Hepatocyte (in vitro differentiated cells): ENCODE results near the gene WDFY4. TPM values are rescaled to one million over a fixed set of nuclear protein-coding genes. Genes with fewer than 3 reads are reported as not detected.

Experiments used
- DNase-seq: peaks from one replicate; pipeline ENCODE4 v3.0.0-alpha.2; 2016; ENCODE audit warnings: low spot score
- H2AFZ ChIP-seq: fragments of 200-600 bp; sonication (generic); 2 replicates; pipeline ENCODE4 v1.6.0; 2016; ENCODE audit warnings: antibody characterized with exemption, mild to moderate bottlenecking
- H3K27ac ChIP-seq: fragments of 200-600 bp; sonication (generic); 2 replicates; pipeline ENCODE4 v1.5.1; 2016; ENCODE audit warnings: mild to moderate bottlenecking
- H3K27me3 ChIP-seq: fragments of 200-600 bp; sonication (generic); 2 replicates; pipeline ENCODE4 v1.6.1; 2016
- H3K36me3 ChIP-seq: fragments of 200-600 bp; sonication (generic); replicated peaks from 2 replicates; pipeline ENCODE4 v1.5.1; 2016; ENCODE audit warnings: low read depth; ENCODE audit not compliant: insufficient read depth
- H3K4me1 ChIP-seq: fragments of 200-600 bp; sonication (generic); 2 replicates; pipeline ENCODE4 v1.5.1; 2016; ENCODE audit warnings: mild to moderate bottlenecking, moderate library complexity; ENCODE audit not compliant: insufficient read depth
- H3K4me2 ChIP-seq: fragments of 200-600 bp; sonication (generic); 2 replicates; pipeline ENCODE4 v1.6.0; 2016
- H3K4me3 ChIP-seq: fragments of 200-600 bp; sonication (generic); 2 replicates; pipeline ENCODE4 v1.5.1; 2016; ENCODE audit warnings: mild to moderate bottlenecking
- H3K79me2 ChIP-seq: fragments of 200-600 bp; sonication (generic); 2 replicates; pipeline ENCODE4 v1.6.0; 2017; ENCODE audit warnings: mild to moderate bottlenecking
- H3K9me2 ChIP-seq: fragments of 200-600 bp; sonication (generic); replicated peaks from 2 replicates; pipeline ENCODE4 v1.6.0; 2017; ENCODE audit warnings: mild to moderate bottlenecking; ENCODE audit not compliant: insufficient read depth
- H3K9me3 ChIP-seq: fragments of 200-600 bp; sonication (generic); 2 replicates; pipeline ENCODE4 v1.5.1; 2016; ENCODE audit warnings: low read depth, mild to moderate bottlenecking
- H4K20me1 ChIP-seq: fragments of 200-600 bp; sonication (generic); 2 replicates; pipeline ENCODE4 v1.6.0; 2016; ENCODE audit warnings: mild to moderate bottlenecking; ENCODE audit not compliant: insufficient read depth, poor library complexity, severe bottlenecking
- EZH2 ChIP-seq: fragments of 200-600 bp; sonication (generic); IDR thresholded peaks from 2 replicates; pipeline ENCODE4 v1.6.1; 2016; ENCODE audit warnings: antibody characterized with exemption, mild to moderate bottlenecking, borderline replicate concordance
- EZH2phosphoT487 ChIP-seq: fragments of 200-600 bp; sonication (generic); IDR thresholded peaks from one replicate; pipeline ENCODE4 v1.6.1; 2018; ENCODE audit warnings: antibody characterized with exemption, mild to moderate bottlenecking, low read depth, moderate library complexity; ENCODE audit not compliant: unreplicated experiment, severe bottlenecking
- WGBS: methylation state at CpG from one replicate; pipeline ENCODE4 v1.1.6; 2016; ENCODE audit warnings: low lambda C conversion rate; ENCODE audit errors: missing lambda C conversion rate; 5-methylcytosine and 5-hydroxymethylcytosine counted together
- polyA plus RNA-seq: library from polyadenylated mRNA; unstranded; fragments of >200 nt; fragmentation: Nextera tagmentation; extraction: Ambion mirVana; gene quantifications from 2 replicates; pipeline ENCODE4 v1.2.1, GENCODE V29; 2016
- total RNA-seq: library from RNA; depleted of rRNA; stranded (reverse); fragments of >200 nt; gene quantifications from 2 replicates; pipeline ENCODE4 v1.2.3, GENCODE V29; 2014
- TF ChIP-seq, protein P1 (sequence below): fragments of 200-600 bp; sonication (generic); IDR thresholded peaks from 2 replicates; pipeline ENCODE4 v1.5.1; 2016; ENCODE audit warnings: antibody characterized with exemption, mild to moderate bottlenecking; ENCODE audit not compliant: poor library complexity

The WDFY4 gene
- total and polyA plus RNA-seq, 2 experiments from 2014 or later, result 0.43 to 0.91 TPM

- no peak for DNase-seq
- no peaks in the 10 kb centered on the region for H3K4me1 ChIP-seq
- no peak overlapping the region for H3K27ac ChIP-seq
- H3K9me3 ChIP-seq, result no peaks in the 10 kb centered on the region
- no peak overlapping the region for H3K4me3 ChIP-seq
- no peak overlapping the region for H3K4me2 ChIP-seq
- H3K27me3 ChIP-seq, result no peaks in the 10 kb centered on the region
- no peaks in the 10 kb centered on the region for H4K20me1 ChIP-seq
- no peaks in the 10 kb centered on the region for H3K36me3 ChIP-seq
- TF ChIP-seq EZH2 (no peak), EZH2phosphoT487 (no peak)
- TF ChIP-seq, protein P1, sequence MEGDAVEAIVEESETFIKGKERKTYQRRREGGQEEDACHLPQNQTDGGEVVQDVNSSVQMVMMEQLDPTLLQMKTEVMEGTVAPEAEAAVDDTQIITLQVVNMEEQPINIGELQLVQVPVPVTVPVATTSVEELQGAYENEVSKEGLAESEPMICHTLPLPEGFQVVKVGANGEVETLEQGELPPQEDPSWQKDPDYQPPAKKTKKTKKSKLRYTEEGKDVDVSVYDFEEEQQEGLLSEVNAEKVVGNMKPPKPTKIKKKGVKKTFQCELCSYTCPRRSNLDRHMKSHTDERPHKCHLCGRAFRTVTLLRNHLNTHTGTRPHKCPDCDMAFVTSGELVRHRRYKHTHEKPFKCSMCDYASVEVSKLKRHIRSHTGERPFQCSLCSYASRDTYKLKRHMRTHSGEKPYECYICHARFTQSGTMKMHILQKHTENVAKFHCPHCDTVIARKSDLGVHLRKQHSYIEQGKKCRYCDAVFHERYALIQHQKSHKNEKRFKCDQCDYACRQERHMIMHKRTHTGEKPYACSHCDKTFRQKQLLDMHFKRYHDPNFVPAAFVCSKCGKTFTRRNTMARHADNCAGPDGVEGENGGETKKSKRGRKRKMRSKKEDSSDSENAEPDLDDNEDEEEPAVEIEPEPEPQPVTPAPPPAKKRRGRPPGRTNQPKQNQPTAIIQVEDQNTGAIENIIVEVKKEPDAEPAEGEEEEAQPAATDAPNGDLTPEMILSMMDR, result no peak
- no peak overlapping the region for H2AFZ ChIP-seq
- H3K79me2 ChIP-seq, result no peaks in the 10 kb centered on the region
- H3K9me2 ChIP-seq, result no peaks in the 10 kb centered on the region
- WGBS, result 96% methylated on average over 2 of the region's 2 CpGs
These were observed 47.0 kb downstream of the WDFY4 start for GRCh38 chr10:48731654-48732053.

DNA sequence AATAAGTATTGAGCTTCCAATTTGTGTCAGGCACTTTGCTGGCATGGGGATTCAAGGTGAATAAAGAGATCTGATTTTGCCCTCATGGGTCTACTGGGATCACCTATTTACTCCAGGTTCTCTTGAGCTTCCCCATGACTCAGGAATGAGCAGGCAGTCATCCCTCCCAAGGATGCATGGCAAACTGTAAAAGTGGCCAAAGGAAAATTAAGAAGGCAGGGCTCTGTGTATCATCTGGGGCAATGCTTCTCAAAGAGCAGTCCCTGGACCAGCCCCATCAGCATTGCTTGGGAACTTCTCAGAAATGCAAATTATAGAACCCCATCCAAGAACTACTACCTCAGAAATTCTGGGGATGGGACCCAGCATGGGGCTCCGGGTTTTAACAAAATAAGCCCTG, 48.7 kb downstream of the WDFY4 start:
- Histone ChIP-seq H4K20me1 (no peaks in the 10 kb centered on the region), H3K9me2 (no peaks in the 10 kb centered on the region), H3K27ac (no peak overlapping the region), H3K27me3 (no peaks in the 10 kb centered on the region), H3K36me3 (no peaks in the 10 kb centered on the region), H2AFZ (no peak overlapping the region), H3K9me3 (no peaks in the 10 kb centered on the region), H3K4me2 (no peak overlapping the region), H3K4me1 (no peaks in the 10 kb centered on the region), H3K4me3 (no peak overlapping the region), H3K79me2 (no peaks in the 10 kb centered on the region)
- TF ChIP-seq EZH2, result no peak
- no peak for TF ChIP-seq EZH2phosphoT487
- TF ChIP-seq, protein P1, result no peak
- 52% methylated on average over 1 of the region's 1 CpG for WGBS
- DNase-seq, result no peak

GRCh38 chr10:48735836-48736390, 51.2 kb downstream of the WDFY4 start:
- Histone ChIP-seq H3K4me3 (no peak overlapping the region), H3K79me2 (no peaks in the 10 kb centered on the region), H3K4me1 (no peaks in the 10 kb centered on the region), H3K27ac (no peak overlapping the region), H2AFZ (no peak overlapping the region), H3K27me3 (no peaks in the 10 kb centered on the region), H3K4me2 (no peak overlapping the region), H4K20me1 (no peaks in the 10 kb centered on the region), H3K36me3 (no peaks in the 10 kb centered on the region), H3K9me3 (no peaks in the 10 kb centered on the region), H3K9me2 (no peaks in the 10 kb centered on the region)
- 88% methylated on average over 8 of the region's 8 CpGs for WGBS
- TF ChIP-seq, protein P1, result no peak
- no peak for TF ChIP-seq EZH2
- no peak for TF ChIP-seq EZH2phosphoT487
- no peak for DNase-seq

DNA sequence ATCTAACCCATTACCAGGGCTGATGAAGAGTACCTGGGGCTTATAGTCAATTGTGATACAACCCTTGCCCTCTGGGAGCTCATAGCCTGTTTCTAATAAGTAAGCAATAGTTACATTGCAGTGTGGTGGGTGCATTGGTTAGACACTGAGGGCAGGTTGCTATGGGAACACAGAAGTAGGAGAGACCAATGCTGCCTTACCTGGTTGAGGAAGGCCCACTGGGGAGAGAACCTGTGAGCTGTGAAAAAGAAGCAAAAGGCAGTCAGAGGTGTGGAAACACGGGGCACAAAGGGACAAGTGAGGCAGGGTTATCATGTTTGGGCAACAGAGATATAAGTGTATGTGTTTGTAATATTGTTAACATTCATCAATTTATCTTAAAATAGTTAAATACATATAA, 51.9 kb downstream of the WDFY4 start:
- no peaks in the 10 kb centered on the region for H3K9me2 ChIP-seq
- H3K27me3 ChIP-seq, result no peaks in the 10 kb centered on the region
- no peaks in the 10 kb centered on the region for H3K79me2 ChIP-seq
- H3K4me2 ChIP-seq, result no peak overlapping the region
- H3K9me3 ChIP-seq, result no peaks in the 10 kb centered on the region
- H3K4me1 ChIP-seq, result no peaks in the 10 kb centered on the region
- no peaks in the 10 kb centered on the region for H4K20me1 ChIP-seq
- H3K27ac ChIP-seq, result no peak overlapping the region
- no peak overlapping the region for H3K4me3 ChIP-seq
- TF ChIP-seq EZH2 (no peak), EZH2phosphoT487 (no peak)
- TF ChIP-seq, protein P1, result no peak
- H2AFZ ChIP-seq, result no peak overlapping the region
- no peaks in the 10 kb centered on the region for H3K36me3 ChIP-seq
- 35% methylated on average over 1 of the region's 1 CpG for WGBS
- DNase-seq, result no peak
